Epithelial cell of esophagus (primary cell): ENCODE data around the gene ERCC6.

Experiments used
- DNase-seq: peaks from one replicate; pipeline ENCODE4 v3.0.0; 2010; ENCODE audit warnings: low read depth
- H3K4me3 ChIP-seq: 2 replicates; pipeline ENCODE4 v1.5.1; 2011; ENCODE audit warnings: mild to moderate bottlenecking, low read length, control low read depth
- TF ChIP-seq, protein P1 (sequence below): IDR thresholded peaks from 2 replicates; pipeline ENCODE4 v1.5.1; 2011; ENCODE audit warnings: low read depth, mild to moderate bottlenecking, low read length, control low read depth, inconsistent platforms; ENCODE audit not compliant: insufficient read depth; ENCODE audit errors: missing control alignments

ERCC6 gene

GRCh38 chr10:49538381-49539319, at the start of gene ERCC6:
TSS of gene ERCC6 (minus strand) at chr10:49539121.
- peak within 1 kb of the TSS; percentile 57 for H3K4me3 ChIP-seq
- peak; percentile 99 for DNase-seq
- TF ChIP-seq, protein P1, sequence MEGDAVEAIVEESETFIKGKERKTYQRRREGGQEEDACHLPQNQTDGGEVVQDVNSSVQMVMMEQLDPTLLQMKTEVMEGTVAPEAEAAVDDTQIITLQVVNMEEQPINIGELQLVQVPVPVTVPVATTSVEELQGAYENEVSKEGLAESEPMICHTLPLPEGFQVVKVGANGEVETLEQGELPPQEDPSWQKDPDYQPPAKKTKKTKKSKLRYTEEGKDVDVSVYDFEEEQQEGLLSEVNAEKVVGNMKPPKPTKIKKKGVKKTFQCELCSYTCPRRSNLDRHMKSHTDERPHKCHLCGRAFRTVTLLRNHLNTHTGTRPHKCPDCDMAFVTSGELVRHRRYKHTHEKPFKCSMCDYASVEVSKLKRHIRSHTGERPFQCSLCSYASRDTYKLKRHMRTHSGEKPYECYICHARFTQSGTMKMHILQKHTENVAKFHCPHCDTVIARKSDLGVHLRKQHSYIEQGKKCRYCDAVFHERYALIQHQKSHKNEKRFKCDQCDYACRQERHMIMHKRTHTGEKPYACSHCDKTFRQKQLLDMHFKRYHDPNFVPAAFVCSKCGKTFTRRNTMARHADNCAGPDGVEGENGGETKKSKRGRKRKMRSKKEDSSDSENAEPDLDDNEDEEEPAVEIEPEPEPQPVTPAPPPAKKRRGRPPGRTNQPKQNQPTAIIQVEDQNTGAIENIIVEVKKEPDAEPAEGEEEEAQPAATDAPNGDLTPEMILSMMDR, result peak; percentile 16

DNA sequence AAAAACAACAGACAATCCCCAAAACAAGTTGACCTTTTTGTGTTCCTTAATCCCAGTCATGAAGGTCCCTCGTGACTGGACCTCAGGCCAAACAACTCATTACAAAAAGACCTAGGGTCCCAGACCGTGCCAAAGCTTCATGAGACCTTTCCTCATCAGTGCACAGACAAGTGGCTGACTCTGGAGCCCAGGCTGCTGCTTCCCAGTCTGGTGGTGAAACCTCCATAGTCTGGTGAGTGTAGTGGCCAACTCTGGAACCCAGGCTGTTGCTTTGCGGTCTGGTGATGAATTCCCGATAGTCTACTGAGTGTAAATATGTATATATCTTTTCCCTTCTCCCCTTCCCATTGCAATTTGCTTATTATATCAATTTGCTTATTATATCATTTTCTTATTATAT, 49.1 kb upstream of the ERCC6 start:
- no peak overlapping the region for H3K4me3 ChIP-seq
- TF ChIP-seq, protein P1, result no peak
- DNase-seq, result no peak

DNA sequence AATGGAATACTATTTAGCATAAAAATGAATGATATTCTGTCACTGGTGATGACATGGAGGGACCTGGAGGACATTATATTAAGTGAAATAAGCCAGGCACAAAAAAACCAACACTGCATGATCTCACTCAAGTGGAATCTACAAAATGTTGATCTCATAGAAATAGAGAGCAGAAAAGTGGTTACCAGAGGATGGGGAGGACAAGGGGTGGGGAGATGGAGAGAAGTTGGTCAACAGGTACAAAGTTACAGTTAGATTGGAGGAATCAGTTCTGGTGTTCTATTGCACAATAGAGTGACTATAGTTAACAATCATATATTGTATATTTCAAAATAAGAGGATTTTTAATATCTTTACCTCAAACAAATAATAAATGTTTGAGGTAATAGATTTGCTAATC, 46.5 kb upstream of the ERCC6 start:
- no peak overlapping the region for H3K4me3 ChIP-seq
- peak; percentile 24 for DNase-seq
- TF ChIP-seq, protein P1, result no peak

DNA sequence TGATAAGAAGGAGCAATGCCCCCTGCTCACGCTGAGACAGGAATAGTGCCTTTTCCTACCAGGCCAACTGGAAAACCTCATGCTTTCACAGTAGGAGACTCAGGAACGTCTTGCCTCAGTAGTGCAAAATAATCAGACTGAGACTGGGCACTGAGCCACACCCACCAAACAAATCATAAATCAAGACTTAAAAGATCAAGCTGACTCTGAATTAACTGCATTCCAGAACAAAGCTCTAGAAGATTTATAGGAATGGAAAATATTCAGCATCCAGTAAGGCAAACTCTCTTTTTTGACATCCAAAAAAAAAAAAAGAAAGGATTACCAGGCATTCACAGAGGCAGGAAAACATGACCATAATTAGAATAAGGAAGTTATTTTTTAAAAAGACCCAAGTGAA, 40.7 kb upstream of the ERCC6 start:
- DNase-seq, result no peak
- TF ChIP-seq, protein P1, result no peak
- no peak overlapping the region for H3K4me3 ChIP-seq

GRCh38 chr10:49578392-49578791, 39.5 kb upstream of the ERCC6 start:
- no peak overlapping the region for H3K4me3 ChIP-seq
- DNase-seq, result no peak
- TF ChIP-seq, protein P1, result no peak

- no peak for DNase-seq
- no peak overlapping the region for H3K4me3 ChIP-seq
- TF ChIP-seq, protein P1, result no peak
Observed at GRCh38 chr10:49577182-49577925, 38.4 kb upstream of the ERCC6 start.
